Stimulated activated CD4-positive, alpha-beta T cell treated with anti-CD3 and anti-CD28 coated beads, TNF-alpha, amount 100 ng/mL, for 4 hours (primary cell): ENCODE results near the gene PIP5KL1.

Experiments used
- DNase-seq, 3 experiments: peaks; one replicate each; pipeline ENCODE4 v3.0.0-alpha.2; 2020; ENCODE audit warnings: low read depth in 3 of 3

Gene PIP5KL1

DNA sequence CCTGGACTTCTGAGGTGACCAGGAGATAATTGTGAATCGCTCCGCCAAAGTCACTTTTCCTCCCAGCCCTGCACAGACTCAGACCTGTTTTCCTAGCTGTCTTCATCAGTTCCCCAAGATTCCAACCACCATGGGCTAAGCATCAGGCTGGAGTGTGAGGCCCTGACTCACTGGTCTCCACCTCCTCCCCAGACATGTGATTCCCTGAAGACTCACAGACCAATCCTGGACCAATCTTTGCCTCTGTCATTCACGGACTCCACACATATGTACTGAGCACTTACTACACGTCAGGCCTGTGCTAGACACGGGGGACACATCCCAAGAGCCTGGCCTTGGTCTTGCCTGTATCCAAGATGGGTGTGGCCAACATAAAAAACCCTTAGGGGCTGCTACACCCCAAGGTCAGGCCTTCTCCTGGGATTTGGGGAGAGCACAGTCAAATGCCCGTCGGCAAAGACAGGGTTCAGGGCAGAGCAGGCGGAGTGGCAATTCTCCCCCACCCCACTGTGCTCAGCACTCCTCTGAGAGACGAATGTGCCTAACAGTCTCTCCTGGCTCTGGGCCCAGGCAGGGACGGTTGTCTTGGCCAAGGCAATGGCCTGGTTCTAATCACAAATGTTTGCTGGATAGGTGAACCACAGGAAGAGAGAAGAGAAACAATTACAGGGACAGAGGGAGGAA, 38.3 kb upstream of the PIP5KL1 start:
- no peak for DNase-seq

DNA sequence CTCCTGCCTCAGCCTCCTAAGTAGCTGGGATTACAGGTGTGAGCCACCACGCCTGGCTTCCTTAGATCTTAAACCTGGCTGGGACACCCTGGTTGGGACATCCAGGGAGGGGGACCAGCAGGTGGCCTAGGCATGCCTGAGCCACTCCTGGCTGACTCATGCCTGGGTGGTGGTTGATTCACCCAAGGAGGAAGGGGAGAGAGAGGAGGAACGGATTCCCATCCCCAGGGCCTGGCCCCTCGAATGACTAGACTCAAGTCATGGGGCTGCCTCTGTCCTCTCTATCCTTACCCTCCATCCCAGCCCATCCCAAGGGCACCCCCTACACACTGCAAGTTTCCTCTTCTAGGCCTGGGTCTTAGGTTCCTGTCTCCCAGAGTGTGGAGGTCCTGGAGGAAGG, 37.5 kb upstream of the PIP5KL1 start:
- peak in 2 of 3 experiments; percentile 29 to 40 for DNase-seq

DNA sequence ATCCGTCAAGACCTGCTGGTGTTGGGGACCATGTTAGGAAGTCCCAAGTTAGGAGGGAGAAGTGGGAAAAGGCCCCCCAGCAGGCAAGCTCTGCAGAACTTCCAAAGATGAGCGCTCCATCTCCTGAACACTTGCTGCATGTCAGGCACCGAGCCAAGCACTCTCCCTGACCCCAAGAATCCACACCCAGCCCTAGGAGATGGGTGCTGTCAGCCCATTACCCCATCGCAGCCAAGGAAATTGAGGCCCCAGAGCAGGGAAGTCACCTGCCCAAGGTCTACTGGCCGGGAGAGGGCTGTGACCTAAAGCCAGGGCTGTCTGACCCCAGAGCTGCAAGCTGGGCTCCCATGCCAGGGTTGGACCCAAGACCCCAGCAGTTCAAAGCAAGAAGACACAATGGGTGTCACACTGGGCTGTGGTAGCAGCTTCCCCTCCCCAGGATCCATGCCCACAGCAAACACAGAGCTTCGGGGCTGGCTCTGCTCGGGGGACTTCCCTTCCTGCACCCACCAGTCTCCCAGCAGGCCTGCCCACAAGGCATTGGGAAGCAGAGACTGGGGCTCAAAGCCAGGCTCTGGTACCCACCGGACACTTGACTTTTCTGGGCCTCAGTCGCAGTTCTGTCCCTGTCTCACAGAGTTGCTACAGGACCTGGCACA, 36.7 kb upstream of the PIP5KL1 start:
- no peak for DNase-seq

DNA sequence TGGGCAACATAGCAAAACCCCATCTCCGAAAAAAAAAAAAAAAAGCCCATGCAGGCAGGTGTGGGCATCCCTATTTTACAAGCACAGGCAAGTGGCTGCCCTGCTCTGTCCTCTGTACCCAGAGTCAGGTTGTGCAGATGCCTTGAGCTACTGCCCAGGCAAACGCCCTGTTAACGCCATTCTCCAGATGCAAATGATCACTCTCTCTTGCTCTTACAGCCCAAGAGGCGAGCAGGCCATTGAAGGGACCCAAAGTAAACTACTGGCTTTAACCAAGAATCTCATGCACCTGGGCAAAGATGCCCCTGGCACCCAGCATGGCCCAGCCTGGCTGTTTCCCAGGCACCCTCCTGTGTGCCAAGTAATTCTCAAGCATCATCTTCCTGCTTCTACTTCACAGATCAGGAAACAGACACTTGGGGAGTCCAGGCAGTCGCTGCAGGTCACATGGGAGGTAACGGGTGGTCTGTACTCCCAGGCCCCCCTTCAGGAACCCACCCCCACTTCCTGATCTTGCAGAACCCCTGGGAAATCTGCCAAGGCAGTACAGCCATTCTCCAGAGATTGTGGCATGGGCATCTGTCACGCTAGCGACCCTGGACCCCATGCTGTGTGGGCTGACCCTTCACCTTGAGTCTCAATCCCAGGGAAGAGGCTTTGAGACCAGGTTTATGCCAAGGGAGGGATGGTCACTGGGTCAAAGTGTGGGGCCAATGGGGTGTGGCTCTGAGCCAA, 36.0 kb upstream of the PIP5KL1 start:
- DNase-seq, result no peak

DNA sequence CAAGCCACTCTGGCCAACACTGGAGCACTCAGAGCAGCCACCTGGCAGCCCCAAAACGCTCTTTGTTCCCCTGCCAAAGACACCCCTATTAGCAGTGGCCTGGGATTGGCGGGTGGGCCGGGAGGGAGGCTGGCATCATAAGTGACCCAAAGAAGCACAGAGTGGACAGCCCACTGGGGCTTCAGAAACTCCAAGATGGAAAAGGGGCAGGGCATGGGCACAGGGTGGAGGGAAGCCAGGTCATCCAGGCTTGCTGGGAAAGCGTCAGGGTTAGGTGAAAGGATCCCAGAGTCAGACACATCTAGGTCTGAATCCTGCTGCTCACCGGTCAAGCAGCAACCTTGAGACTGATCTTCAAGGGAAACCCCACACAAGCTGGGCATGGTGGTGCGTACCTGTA, 35.4 kb upstream of the PIP5KL1 start:
- no peak for DNase-seq

DNA sequence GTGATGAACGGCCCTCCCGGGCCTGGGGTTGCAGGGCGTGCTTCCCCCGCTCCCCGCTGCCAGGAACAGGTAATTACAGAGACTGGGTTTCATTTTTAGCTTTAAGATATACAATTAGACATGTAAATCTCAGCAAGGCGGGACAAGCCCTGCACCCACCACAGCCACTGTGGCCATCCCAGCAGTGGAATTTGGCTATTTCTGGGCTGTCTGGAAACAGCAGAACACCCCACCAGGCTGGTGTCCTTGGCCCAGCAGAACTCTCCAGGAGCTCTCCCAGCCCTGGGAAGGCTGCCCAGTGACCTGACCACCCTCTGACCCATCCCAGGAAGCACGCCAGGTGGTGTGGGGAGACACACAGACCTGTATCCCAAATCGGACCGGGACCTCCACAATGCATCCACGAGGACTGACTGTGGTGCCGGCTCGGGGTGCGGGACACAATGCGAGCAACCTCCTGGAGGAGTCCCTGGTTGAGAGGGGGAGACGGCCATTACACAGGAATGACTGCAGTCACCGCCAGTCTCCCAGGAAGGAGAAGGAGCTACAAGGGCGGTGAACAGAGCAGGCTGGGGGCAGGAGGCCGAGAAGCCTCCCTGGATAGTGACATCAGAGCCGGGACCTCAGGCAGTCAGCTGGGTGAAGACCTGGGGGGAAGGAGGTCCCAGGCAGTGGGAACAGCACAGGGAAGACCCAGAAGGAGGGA, 32.9 kb upstream of the PIP5KL1 start:
- no peak for DNase-seq

DNA sequence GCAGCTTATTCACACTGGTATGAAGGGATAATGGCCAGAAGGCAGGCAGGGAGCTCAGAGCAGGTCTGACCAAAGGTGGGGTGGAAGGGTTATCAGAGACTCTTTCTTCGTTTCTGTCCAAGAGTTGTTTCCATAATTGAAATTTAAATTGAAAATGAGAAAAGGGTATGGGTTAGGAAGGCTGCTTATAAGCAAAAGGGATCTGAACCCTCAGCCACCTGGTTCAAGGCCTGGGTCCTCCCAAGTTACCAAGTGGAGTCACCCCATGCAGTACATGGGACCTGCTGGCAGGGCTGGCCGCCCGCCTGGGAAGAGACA, 32.4 kb upstream of the PIP5KL1 start:
- no peak for DNase-seq

DNA sequence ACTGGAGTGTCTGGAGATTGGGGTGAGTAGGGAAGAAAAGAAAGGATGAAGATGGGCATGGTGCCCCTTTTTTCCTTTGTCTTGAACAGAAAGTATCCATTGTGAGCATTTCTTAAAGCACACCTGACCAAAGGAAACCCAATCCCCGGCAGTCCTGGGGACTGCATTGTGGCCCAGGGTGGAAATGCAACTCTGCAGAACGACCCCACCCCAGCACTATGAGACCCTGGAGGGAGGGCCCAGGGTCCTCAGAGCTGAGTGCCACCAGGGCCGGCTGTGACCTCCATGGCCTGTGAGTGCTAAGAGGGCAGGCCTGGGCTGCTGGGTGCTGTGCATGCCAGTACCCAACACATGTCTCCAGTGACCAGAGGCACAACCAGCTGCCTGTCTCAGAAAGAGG, 31.7 kb upstream of the PIP5KL1 start:
- no peak for DNase-seq

DNA sequence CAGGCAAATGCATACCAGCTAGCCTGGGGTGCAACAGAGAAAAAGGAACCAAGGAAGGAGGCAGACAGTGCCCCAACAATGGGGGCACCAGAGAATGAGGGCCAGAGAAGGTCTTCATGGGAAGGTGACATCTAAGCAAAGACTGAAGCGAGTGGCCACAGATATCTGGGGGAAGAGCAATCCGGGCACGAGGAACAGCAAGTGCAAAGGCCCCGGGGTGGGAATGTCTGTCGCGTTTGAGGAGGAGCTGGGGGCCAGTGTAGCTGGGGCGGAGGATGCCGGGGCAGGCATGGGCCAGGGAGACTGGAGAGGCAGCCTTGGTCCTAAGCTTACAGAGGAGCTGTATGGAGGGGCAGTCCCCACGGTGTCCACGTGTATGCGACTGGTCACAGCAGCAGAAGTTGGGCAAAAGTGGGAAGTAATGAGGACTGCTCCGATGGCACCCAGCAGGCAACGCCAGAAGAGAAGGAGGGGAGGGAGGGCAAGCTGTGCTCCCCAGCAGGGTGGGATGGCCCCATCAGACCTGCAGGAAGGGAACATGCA, 31.1 kb upstream of the PIP5KL1 start:
- DNase-seq, result no peak

DNA sequence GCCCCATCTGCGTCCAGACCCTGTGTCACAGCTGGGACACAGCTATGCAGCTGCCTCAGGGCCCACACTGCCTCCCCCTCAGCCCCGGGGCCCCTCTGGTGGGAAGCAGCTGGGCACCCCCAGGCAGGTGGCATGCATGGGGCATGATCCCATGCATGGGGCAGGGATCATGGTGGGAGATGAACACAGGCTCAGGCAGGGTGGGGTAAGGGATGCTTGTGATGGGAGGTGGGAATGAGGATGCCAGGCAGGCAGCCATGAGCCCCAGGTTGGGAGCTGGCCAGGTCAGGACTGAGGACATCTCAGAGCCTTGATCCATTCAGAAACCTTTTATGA, 30.5 kb upstream of the PIP5KL1 start:
- no peak for DNase-seq

DNA sequence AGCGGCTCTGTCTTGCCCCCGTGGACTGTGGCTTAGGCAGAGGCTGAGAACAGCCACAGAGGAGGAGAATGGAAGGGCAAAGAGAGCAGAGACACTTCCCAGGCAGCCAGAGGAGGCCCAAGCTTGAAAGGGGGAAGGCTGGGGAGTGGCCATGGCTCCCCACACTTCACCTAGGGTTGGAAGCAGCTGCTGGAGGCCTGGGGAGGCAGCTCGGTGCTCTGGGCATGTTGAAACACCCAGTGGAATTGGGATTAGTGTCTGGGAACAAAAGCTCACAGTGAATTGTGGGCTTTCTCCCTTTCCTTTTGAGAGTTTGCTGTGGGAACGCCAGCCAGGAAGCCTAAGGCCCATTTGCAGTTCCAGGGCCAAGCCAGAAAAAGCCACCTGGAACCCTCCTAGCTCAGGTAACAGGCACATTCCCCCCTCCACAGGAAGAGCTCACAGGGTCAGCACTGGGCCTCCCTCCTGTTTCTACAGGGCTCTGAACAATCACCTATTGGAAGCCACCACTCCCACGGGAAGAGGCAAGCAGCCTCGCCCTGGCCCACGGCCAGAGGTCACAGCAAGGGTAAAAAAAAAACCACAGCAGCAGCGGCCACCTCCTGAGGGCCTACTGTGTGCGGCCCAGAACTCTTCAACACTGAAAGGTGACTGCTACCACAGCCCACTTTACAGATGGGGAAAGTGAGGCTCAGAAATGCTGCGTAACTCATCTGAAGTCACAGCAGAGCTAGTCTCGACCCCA, 30.0 kb upstream of the PIP5KL1 start:
- no peak for DNase-seq

DNA sequence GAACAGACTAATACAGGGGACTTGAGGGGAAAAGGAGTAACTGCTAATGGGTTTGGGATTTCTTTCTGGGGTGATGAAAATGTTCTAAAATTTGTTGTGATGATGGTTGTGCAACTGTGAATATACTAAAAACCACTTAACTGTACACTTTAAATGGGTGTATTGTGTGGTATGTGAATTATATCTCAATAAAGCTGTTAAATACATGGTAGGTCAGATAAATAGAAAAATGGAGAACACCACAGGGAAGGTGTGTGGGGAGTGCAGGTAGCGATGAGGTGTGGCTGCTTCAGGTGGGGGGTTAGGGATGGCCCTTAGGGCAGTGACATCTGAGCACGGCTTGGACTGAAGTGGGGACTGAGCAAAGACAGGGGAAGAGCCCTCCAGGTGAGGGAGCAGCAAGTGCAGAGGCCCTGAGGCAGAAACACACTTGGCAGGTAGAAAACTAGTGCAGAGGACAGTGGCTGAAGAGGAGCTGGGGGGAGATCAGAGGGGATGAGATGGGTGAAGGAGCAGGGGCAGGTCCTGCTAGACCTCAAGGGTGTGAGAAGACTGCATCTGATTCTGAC, 29.3 kb upstream of the PIP5KL1 start:
- no peak for DNase-seq

DNA sequence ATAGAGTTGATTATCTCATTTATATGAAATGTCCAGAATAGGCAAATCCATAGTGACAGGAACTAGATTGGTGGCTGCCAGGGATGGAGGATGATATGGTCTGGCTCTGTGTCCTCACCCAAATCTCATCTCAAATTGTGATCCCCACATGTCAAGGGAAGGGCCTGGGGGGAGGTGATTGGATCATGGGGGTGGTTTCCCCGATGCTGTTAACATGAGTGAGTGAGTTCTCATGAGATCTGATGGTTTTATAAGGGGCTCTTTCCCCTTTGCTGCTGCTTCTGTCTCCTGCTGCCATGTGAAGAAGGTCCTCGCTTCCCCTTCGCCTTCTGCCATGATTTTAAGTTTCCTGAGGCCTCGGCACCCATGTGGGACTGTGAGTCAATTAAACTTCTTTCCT, 28.8 kb upstream of the PIP5KL1 start:
- DNase-seq, result no peak

DNA sequence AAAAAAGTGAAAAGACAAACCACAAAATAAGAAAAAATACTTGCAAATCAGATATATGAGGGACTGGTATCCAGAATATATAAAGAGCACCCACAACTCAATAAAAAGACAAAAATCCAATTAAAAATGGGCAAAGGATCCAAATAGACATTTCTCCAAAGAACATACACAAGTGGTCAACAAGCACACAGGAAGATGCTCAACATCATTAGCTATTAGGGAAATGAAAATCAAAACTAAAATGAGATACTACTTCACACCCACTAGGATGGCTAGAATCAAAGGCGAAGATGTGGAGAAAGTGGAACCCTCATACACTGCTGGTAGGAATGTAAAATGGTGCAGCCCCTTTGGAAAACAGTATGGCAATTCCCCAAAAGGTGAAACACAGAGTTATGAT, 28.2 kb upstream of the PIP5KL1 start:
- DNase-seq, result no peak

DNA sequence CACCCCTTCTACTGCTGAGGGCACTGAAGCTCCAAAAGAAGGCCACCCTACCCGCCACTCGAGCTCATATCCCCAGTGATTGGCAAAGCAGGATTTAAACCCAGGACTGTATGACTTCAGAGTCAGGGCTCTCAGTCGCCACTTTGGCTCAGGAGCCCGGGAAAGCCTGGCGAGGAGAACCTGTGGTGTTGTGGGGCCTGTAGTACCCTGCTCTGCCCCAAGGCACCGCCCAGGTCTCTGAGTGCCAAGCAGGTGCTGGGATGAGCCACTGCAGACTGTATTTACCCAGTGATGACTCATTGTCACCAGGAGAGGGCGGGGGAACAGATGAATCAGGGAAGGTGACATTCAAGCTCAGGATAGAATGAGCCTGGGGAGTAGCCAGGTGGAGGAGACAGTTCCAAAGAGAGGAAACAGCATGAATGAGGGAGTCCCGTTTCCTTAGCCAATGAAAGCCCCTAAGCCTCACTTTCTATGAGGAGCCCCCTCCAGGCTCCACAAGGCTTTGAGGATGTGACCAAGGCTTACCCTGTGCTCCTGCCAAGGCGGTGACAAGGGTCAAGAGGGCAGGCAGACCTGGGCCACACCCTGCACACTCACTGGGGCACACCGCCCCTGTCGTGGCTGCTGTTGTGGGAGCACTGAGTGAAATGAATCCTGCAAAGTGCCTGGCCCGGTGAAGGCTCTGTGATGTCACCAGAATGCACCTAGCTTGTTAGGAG, 24.9 kb upstream of the PIP5KL1 start:
- peak; percentile 57 to 83 (median 76) for DNase-seq

DNA sequence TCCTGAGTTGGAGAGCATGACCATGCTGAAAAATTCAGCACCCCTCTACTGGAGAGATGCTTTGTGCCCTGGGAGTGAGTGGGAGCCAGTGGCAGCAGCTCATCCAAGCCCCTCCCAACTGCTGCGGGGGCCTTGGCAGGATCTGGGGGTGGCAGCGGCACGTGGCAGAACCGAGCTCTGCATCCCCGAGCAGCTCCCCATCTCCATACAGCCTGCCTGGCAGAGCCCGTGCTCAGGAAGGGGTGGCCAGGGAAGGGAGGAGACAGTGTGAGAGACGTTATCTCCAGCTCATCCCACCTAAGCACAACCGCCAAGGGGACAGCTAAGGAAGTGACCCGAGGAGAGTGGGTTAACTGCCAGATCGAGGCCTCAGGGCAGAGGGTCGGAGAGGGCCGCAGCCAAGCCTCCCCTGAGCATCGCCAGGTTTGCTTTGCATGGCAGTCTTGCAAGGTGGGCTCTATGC, 24.3 kb upstream of the PIP5KL1 start:
- DNase-seq, result no peak

DNA sequence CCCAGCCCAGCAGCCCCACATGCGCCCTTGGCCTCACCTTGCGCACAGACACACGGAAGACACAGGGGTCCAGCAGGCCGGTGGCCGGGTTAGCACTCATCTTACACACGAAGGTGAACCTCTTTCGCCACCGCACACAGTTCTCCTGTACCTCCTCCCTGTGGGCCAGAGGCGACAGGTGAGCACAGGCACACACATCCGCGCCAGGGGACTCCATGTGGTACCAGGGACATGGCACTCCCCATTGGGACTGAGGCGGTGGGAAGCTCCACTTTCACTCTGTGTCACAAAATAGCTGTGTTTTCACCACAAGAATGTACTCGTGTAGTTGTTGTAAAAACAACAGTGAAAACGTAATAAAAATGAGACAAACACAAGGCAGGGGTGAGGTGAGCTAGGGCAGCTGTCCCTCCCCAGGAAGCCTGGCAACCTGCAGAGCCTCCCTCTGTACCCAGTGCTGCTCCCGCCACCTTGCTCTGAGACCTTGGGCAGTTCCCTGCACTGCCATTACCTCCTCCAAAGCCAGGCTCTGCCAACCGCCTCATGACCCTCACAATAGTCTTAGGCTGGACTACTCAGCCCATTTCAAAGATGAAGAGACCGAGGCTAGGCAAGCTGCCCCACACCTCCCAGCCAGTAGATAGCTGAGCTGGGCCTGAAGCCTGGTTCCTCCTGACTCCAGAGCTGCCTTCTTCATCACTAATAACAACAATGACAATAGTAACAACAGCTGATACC, 23.4 kb upstream of the PIP5KL1 start:
- DNase-seq, result no peak

DNA sequence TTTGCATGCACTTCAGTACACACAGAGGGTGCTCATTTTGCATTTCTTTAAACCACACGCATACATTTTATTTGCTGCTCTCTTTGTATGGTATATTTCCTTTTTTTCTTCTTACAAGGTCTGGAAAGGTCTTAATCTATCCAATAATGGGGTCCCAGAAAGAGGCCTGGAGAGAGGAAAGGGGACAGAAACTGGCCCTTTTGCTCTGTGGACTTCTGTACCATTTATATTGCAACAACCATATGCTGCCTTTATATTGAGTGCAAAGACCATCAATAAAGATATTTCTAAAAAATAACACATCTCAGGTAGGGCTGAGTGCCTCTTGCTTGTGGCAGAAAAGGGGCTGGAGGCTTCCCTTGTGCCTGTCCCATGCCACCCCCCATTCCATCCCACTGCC, 22.6 kb upstream of the PIP5KL1 start:
- no peak for DNase-seq

DNA sequence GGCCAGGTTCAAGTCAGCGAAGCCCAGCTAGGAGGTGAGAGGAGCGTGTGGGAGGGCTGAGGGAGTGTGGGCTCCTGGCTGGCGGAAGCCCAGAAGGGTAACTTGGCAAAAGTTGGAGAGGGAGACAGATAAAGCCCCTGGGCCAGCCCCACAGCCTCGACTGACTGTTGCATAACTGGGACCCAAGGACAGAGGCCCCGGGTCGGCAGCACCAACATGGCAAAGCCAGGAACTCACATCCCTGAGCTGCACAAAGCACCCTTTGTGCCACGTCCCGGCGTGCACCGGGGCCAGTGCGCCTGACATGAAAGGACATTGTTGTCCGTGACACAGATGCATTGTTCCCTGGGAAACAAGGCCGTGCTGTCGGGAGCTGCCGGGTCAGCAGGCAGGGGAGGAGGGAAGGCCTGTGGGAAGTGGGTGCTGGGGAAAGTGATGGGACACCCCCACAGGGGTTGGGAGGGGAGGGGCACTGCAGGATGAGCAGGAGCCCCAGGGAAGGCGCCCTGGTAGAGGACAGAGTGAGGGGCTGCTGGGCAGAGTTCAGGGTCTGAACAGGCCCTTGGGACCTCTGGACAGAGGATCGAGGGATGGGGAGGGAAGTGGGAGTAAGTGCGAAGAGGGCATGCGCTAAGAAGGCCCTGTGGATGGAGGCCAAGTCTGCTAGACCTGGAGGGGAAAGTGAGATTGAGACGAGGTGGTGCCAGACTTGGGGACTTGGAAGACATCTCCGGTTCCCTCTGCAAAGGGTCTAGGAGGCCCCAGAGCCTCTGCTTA, 20.1 kb upstream of the PIP5KL1 start:
- no peak for DNase-seq
